OCI-LY1 (cell line): Measurements from ENCODE around the gene PALMD.

Source experiments
- H2AFZ ChIP-seq: fragments of 200-600 bp; sonication (generic), shearing (Covaris generic); 2 replicates; pipeline ENCODE4 v1.6.0; 2014; ENCODE audit warnings: antibody characterized with exemption, mild to moderate bottlenecking, low read length
- H3F3A ChIP-seq: fragments of 200-600 bp; sonication (generic), shearing (Covaris generic); 2 replicates; pipeline ENCODE4 v1.6.0; 2014; ENCODE audit warnings: mild to moderate bottlenecking, antibody characterized with exemption, low read length, moderate library complexity; ENCODE audit not compliant: insufficient read depth
- H3K27ac ChIP-seq: fragments of 200-600 bp; sonication (generic); 2 replicates; pipeline ENCODE4 v1.5.1; 2014; ENCODE audit warnings: low read length, mixed run types, mild to moderate bottlenecking, low read depth; ENCODE audit not compliant: poor library complexity, severe bottlenecking
- H3K27me3 ChIP-seq: fragments of 200-600 bp; sonication (generic); 2 replicates; pipeline ENCODE4 v1.6.0; 2014; ENCODE audit warnings: antibody characterized with exemption, mild to moderate bottlenecking, low read length, moderate library complexity; ENCODE audit not compliant: insufficient read depth
- H3K36me3 ChIP-seq: fragments of 200-600 bp; sonication (generic); 2 replicates; pipeline ENCODE4 v1.6.1; 2014; ENCODE audit warnings: mild to moderate bottlenecking, antibody characterized with exemption, low read length, moderate library complexity, mixed read lengths; ENCODE audit not compliant: insufficient read depth
- H3K4me1 ChIP-seq: fragments of 200-600 bp; sonication (generic); 2 replicates; pipeline ENCODE4 v1.5.1; 2014; ENCODE audit warnings: mild to moderate bottlenecking, low read length, moderate library complexity; ENCODE audit not compliant: insufficient read depth, severe bottlenecking
- H3K4me2 ChIP-seq: fragments of 200-600 bp; sonication (generic), shearing (Covaris generic); 2 replicates; pipeline ENCODE4 v1.6.1; 2014; ENCODE audit warnings: low read length
- H3K4me3 ChIP-seq: fragments of 200-600 bp; sonication (generic); 2 replicates; pipeline ENCODE4 v1.5.1; 2014; ENCODE audit warnings: low read length, low read depth, mild to moderate bottlenecking, mixed read lengths; ENCODE audit not compliant: poor library complexity, severe bottlenecking
- H3K79me2 ChIP-seq: fragments of 200-600 bp; shearing (Covaris generic); 2 replicates; pipeline ENCODE4 v1.6.1; 2016; ENCODE audit warnings: mixed run types, low read length, mixed read lengths; ENCODE audit not compliant: insufficient read depth
- H3K9ac ChIP-seq: fragments of 200-600 bp; sonication (generic), shearing (Covaris generic); 2 replicates; pipeline ENCODE4 v1.6.1; 2014; ENCODE audit warnings: mild to moderate bottlenecking, low read length, mixed read lengths
- H3K9me2 ChIP-seq: fragments of 200-600 bp; sonication (generic), shearing (Covaris generic); 2 replicates; pipeline ENCODE4 v1.6.1; 2014; ENCODE audit warnings: low read depth, mild to moderate bottlenecking, low read length, mixed read lengths
- H3K9me3 ChIP-seq: fragments of 200-600 bp; shearing (Covaris generic); 2 replicates; pipeline ENCODE4 v1.6.1; 2014; ENCODE audit warnings: low read length, mixed read lengths
- H4K20me1 ChIP-seq: fragments of 200-600 bp; sonication (generic), shearing (Covaris generic); 2 replicates; pipeline ENCODE4 v1.6.0; 2016; ENCODE audit warnings: mild to moderate bottlenecking, low read length; ENCODE audit not compliant: insufficient read depth
- CTCF ChIP-seq: fragments of 200-600 bp; sonication (generic), shearing (Covaris generic); IDR thresholded peaks from 2 replicates; pipeline ENCODE4 v1.5.1; 2017; ENCODE audit warnings: mild to moderate bottlenecking, antibody characterized with exemption, low read length, moderate library complexity, mixed read lengths
- EZH2 ChIP-seq: fragments of 200-600 bp; sonication (generic), shearing (Covaris generic); IDR thresholded peaks from 2 replicates; pipeline ENCODE4 v1.8.0; 2017; ENCODE audit warnings: borderline replicate concordance, mixed run types, mild to moderate bottlenecking, antibody characterized with exemption, low read length, moderate library complexity, mixed read lengths

PALMD gene

GRCh38 chr1:99661780-99662179, 15.9 kb downstream of the PALMD start:
- no peak overlapping the region for H3K27ac ChIP-seq
- H3K4me3 ChIP-seq: no peak overlapping the region
- no peak overlapping the region for H3K9ac ChIP-seq
- no peaks in the 10 kb centered on the region for H3K36me3 ChIP-seq
- no peaks in the 10 kb centered on the region for H4K20me1 ChIP-seq
- no peaks in the 10 kb centered on the region for H3F3A ChIP-seq
- no peak for TF ChIP-seq CTCF
- no peak for TF ChIP-seq EZH2
- H3K27me3 ChIP-seq: no peaks in the 10 kb centered on the region
- no peak overlapping the region for H2AFZ ChIP-seq
- H3K9me2 ChIP-seq: no peaks in the 10 kb centered on the region
- no peaks in the 10 kb centered on the region for H3K79me2 ChIP-seq
- no peaks in the 10 kb centered on the region for H3K4me1 ChIP-seq
- no peak overlapping the region for H3K4me2 ChIP-seq
- no peaks in the 10 kb centered on the region for H3K9me3 ChIP-seq

GRCh38 chr1:99662539-99663080, 16.7 kb downstream of the PALMD start:
- H3K9me3 ChIP-seq: no peaks in the 10 kb centered on the region
- H3F3A ChIP-seq: no peaks in the 10 kb centered on the region
- H3K9me2 ChIP-seq: no peaks in the 10 kb centered on the region
- H4K20me1 ChIP-seq: no peaks in the 10 kb centered on the region
- no peaks in the 10 kb centered on the region for H3K4me1 ChIP-seq
- H2AFZ ChIP-seq: no peak overlapping the region
- H3K79me2 ChIP-seq: no peaks in the 10 kb centered on the region
- no peak overlapping the region for H3K9ac ChIP-seq
- TF ChIP-seq EZH2 (no peak), CTCF (no peak)
- no peaks in the 10 kb centered on the region for H3K27me3 ChIP-seq
- H3K36me3 ChIP-seq: no peaks in the 10 kb centered on the region
- H3K27ac ChIP-seq: no peak overlapping the region
- H3K4me3 ChIP-seq: no peak overlapping the region
- H3K4me2 ChIP-seq: no peak overlapping the region

- Histone ChIP-seq H3F3A (no peaks in the 10 kb centered on the region), H3K9me2 (no peaks in the 10 kb centered on the region), H4K20me1 (no peaks in the 10 kb centered on the region), H3K9me3 (no peaks in the 10 kb centered on the region), H3K27ac (no peak overlapping the region), H3K36me3 (no peaks in the 10 kb centered on the region), H3K4me2 (no peak overlapping the region), H3K27me3 (no peaks in the 10 kb centered on the region), H3K79me2 (no peaks in the 10 kb centered on the region), H2AFZ (no peak overlapping the region), H3K9ac (no peak overlapping the region), H3K4me1 (no peaks in the 10 kb centered on the region), H3K4me3 (no peak overlapping the region)
- TF ChIP-seq EZH2: no peak
- no peak for TF ChIP-seq CTCF
Observed at GRCh38 chr1:99663501-99663900, 17.6 kb downstream of the PALMD start.
